HG02642 (cell line): Measurements from ENCODE around the gene POTEJ.
"Not testable (repeated sequence)": the region's sequence is repeated elsewhere in the genome, so short reads cannot be mapped to it uniquely, and the experiment has no call there.

Experiments used
- ATAC-seq: cut with Tn5 transposase; IDR thresholded peaks from one replicate; pipeline ENCODE4 v1.9.1; 2021; ENCODE audit warnings: mild to moderate bottlenecking; ENCODE audit not compliant: unreplicated experiment, poor library complexity

Gene POTEJ

DNA sequence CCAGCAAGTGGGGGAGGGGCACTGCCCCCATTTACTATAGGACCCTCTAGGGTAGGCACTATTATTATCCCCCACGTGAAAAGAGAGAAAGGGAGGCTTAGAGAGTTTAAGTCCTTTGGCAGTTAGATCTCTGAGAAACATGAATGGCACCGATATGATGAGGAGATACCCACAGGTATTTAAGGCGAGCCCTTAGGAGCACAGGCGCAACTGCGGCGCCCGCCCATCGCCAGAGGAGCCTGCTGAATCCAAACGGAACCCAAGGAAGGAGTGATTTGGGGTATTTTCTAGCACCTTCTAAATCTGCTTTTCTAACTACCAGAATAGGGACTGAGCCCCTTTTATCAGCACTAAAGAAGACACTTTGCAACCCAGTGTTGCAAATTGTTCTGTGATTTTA lies 11.3 kb upstream of the POTEJ start:
- not testable (repeated sequence) for ATAC-seq

DNA sequence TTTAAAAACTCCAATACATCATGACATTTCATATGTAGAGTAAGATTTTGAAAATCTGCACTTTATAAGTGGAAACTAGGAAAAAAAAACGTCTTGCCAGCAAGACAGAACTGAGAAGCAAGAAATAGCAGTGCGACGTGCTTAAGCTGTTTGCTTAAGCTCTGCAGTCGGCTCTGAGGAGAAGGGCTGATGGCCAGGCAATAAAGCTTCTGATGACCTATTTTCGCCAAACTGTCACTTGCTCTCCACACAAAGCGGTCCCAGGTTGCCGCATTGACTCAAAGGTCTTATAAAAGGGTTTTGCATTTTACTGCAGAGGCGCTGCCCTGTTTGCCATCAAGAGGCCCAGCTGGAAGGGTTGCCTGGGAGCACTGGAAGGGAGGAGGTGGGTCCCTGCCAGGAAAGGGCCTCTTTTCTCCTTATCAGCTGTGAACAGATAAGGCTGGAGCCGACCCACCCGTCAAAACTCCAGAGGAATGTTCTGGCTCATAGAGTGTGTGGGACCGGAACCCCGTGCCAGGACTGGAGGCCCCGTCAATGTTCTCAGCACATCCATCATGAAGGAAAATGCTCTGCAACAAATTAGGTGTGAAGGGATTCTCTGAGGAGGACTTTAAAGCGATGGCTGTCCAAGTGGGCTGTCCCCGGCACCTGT lies 9.5 kb upstream of the POTEJ start:
- ATAC-seq, result not testable (repeated sequence)

DNA sequence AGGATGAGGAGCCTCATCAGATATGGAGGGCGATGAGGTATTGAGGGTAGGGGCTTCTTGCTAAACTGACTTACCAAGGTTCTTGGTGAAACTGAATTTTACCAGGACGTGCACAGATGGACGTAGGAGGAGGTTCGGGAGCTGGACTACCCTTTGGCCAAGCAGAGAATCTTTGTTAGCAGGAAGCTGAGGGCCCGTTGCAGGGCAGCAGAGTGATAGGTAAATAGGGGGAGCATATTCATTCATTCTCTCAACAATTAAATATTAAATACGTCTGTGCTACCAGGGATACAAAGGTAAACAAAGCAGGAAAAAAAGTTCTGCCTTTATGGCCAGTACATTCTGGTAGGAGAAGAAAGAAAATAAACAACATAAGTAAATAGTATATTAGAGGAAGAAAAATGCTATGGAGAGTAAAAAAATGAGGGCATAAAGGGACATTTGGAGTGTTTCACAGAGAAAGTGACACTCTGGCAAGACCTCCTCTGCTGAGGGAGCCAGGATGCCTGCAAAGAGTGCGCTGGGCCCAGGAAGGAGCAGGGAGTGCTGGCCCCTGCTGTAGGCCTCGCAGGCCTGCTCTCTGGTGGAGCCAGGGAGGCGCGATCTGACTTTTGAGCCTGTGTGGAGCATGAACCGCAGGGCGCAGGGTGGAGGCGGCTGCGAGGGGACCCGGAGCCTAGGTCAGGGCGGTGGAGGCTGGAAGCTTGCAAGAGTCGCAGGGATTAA lies 2.8 kb upstream of the POTEJ start:
- not testable (repeated sequence) for ATAC-seq

DNA sequence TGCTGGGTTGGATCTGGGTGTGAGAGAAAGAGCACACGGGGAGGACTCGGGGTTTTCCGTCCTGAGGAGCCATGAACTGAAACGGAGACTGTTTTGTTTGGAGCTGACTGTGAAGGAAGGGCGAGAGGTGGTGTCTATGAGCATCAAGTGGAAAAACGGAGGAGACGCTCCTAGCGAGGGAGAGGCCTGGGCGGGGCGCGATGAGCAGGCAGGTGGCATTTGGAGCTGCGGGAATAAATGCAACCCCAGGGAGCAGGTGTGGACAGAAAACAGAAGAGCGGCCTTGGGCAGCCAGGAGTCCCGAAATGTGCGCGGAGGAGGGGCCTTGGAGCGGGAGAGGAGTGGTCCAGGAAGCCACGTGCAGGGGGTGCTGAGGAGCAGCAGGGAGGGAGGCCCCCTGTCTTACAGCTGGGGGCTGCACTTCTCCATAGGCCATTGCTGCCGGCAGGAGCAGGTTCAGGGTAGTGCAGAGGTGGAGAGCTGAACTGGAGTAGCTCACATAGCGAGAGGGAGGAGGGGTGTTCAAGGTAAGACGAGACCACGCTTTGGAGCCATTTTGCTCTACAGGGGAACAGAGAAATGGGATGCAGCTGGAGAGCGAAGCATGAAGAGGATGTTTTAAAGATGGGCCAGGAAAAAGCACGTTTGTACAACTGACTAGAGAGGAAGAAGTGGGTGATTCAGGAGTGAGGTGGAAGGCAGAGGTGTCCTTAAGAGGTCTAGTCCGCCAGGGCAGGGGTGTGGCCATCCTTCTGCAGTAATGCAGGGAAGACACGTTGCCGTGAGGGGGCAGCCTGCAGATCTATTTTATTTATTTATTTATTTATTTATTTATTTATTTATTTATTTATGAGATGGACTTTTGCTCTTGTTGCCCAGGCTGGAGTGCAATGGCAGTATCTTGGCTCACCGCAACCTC lies 2.0 kb upstream of the POTEJ start:
- ATAC-seq, result not testable (repeated sequence)

DNA sequence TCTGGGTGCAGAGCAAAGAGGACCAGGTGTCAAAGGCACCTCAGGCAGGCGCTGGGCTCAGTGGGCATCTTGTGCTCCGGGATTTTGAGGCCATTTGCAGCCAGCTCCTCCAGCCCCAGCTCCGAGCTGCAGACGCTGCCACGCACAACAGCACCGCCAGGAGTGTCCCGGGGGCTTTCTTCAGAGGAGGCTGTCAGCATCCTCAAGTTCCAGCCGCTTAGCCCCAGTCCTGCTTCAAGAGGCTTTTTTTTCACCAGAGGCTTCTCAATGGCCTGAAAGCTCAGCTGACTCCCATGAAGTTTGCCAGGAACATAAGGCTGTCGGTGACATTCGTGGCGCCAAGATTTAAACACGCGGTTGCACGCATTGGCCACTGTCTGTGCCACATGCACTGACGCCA lies 754 bp upstream of the POTEJ start:
- ATAC-seq, result not testable (repeated sequence)

DNA sequence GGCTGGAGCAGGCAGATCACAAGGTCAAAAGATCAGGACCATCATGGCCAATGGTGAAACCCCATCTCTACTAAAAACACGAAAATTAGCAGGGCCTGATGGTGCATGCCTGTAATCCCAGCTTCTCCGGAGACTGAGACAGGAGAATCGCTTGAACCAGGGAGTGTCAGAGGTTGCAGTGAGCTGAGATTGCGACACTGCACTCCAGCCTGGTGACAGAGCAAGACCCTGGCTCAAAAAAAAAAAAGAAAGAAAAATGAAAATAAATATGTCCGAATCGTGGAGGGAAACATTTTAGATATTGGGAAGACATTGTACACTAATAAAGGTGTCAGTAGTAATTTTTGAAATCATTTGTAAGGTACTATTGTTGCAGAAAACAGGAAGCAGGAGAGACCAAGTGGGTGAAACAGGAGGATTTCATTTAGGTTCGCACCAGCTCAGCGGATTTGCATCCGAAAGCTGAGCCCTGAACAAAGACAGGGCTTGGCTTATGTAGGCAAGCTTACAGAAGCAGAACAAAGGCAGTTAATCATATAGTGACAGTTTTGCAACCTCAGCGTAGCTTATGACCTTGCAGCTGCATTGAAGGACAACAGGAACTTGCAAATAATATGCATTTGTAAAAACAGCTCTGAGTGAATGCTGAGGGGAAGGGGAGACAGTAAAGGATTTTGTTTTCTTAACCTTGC lies 17.7 kb downstream of the POTEJ start:
- ATAC-seq, result not testable (repeated sequence)

DNA sequence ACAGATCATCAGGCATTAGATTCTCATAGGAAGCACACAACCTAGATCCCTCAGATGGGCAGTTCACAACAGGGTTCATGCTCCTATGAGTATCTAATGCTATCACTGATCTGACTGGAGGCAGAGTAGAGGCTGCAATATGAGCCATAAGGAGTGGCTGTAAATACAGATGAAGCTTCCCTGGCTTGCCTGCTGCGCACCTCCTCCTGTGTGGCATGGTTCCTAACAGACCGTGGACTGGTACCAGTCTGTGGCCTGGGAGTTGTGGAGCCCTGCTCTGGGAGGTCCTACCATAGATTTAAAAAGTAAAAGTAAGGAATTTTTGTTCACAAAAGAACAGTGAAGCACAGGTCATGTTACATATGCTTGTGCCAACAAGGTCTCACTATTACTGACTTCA lies 27.7 kb downstream of the POTEJ start:
- ATAC-seq, result not testable (repeated sequence)

DNA sequence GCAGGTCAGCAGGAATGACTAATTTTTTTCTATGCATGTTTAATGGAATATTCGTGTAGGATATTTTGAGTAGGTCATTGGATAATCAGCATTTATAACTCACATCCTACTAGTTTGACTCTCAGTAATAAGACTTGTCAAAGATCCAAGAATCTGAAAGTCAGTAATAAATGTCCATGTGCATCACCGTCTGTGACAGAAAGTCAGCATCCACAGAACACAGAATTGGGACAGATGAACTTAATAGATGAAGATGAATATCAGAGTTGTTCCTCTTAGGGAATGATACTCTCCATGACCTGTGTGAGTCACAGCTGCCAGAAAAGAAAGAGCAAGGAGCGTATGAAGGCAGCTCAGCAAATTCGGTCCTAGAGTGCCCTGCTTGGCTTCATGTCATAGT lies 30.4 kb downstream of the POTEJ start:
- not testable (repeated sequence) for ATAC-seq

DNA sequence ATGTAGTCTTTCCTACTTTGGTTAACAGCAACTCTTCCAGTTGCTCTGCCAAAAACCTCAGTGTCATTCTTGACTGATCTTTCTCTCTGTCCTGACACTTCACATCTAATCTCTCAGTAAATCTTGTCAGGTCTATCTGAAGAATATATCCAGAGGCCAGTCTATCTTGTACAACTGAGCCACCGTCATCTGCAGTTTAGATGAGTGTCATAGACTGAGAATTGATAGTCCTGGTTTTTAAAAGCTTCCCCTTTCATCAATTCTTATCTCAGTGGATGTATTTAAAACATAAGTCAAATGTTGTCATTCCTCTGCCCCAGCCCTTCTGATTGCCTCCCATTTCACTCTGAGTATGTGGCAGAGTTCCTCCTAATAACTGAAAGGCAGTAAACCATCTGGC lies 38.0 kb downstream of the POTEJ start:
- not testable (repeated sequence) for ATAC-seq

DNA sequence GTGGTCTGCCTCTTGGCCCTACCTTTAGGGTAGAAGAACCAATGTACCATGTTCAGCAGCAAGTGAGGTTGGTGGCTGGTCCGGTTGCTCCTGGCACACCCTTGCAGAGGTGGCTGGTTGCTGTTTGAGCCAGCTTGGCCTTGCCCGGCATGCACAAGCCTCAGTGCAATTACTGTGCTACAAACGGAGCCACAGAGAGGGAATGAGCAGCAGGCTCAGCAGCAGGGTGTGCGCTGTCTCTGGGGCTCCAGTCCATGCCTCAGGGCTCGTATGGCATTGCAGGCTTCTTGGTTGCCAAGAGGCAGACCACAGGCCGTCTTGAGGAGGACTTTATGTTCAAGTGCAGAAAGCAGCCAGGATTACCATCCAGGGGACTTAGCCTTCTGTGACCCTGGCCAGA lies 53.3 kb downstream of the POTEJ start:
- ATAC-seq, result not testable (repeated sequence)

DNA sequence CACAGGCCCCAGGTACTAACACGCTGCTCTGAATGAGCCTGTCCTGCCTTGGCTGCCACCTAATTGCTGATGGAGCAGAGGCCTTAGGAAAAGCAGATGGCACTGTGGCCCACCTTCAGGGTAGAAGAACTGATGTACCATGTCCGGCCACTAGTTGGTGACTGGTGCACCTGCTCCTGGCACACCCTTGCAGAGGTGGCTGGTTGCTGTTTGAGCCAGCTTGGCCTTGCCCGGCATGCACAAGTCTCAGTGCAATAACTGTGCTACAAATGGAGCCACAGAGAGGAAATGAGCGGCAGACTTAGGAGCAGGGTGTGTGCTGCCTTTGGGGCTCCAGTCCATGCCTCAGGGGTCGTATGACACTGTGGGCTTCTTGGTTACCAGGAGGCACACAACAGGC lies 54.4 kb downstream of the POTEJ start:
- ATAC-seq, result not testable (repeated sequence)

DNA sequence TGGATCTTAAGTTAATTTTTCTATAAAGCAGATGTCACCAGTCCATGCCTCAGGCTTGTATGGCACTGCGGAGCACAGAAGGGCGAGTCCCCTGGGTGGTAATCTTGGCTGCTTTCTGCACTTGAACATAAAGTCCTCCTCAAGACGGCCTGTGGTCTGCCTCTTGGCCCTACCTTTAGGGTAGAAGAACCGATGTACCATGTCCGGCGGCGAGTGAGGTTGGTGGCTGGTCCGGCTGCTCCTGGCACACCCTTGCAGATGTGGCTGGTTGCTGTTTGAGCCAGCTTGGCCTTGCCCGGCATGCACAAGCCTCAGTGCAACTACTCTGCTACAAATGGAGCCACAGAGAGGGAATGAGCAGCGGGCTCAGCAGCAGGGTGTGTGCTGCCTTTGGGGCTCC lies 56.3 kb downstream of the POTEJ start:
- ATAC-seq, result not testable (repeated sequence)

DNA sequence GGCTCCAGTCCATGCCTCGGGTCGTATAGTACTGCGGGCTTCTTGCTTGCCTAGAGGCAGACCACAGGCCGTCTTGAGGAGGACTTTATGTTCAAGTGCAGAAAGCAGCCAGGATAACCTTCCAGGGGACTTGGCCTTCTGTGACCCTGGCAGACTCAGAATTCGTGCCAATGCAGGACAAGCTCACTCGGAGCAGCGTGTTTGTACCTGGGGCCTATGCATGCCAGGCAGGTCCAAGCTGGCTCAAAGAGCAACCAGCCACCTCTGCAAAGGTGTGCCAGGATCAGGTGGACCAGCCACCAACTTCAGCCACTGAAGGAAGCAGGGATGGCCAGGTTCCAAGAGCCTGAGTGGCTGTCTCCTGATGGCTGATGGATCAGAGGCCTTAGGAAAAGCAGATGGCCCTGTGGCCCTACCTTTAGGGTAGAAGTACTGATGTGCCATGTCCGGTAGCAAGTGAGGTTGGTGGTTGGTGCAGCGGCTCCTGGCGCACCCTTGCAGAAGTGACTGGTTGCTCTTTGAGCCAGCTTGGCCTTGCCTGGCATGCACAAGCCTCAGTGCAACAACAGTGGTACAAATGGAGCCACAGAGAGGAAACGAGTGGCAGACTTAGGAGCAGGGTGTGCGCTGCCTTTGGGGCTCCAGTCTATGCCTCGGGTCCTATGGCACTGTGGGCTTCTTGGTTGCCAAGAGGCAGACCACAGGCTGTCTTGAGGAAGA lies 58.9 kb downstream of the POTEJ start:
- ATAC-seq, result not testable (repeated sequence)

DNA sequence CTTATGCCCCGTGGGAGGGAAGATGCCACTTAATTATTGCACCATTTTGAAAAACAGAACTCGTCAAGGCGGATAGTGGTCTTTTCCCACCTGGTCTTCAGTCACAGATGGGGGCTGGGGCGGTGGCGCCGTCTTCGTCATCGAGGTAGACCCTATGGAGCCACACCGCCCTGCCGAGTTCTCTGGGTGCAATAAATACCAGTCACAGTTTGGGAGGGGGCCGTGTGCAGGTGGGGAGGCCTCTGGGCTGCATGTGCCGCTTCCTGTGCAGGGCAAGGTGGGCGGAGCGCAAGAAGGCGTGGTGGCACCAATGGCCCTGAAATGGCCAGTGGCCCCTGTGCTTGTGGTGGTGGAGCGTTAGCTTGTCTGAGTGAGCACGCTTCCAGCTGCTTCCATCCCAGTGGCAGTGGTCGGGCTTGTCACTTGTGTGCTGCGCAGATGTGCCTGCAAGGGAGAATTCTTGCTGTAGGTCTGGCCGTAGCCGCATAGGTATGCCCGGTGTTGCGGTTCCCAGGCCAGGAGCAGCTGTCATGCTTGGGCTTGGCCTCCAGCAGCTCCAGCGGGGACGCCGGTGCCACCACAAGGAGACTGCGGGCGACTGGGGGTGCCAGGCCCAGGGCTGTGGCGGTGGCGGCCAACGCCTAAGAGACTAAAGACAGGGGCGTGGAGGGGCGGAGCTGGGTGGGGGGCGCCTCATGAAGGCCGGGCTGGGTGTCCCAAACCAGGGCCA lies 81.0 kb downstream of the POTEJ start:
- not testable (repeated sequence) for ATAC-seq

DNA sequence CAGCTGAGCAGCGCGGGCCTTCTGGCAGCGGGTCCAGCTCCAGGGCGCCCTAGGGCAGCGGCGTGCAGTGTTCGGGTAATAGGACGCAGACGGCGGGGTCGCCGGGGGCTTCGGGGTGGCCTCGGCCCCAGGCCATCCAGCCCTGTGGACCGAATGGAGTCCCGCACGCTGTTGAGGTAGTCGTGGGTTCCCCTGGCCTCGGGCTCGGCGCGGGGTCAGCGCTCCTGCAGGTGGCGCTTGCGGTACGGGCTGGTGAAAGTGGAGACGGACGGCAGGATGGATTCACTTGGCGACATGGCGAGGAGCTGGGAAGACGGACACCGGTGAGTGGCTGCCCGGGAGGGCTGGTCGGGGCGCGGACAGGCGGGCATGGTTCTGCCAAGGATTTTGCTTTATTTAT lies 82.2 kb downstream of the POTEJ start:
- not testable (repeated sequence) for ATAC-seq

DNA sequence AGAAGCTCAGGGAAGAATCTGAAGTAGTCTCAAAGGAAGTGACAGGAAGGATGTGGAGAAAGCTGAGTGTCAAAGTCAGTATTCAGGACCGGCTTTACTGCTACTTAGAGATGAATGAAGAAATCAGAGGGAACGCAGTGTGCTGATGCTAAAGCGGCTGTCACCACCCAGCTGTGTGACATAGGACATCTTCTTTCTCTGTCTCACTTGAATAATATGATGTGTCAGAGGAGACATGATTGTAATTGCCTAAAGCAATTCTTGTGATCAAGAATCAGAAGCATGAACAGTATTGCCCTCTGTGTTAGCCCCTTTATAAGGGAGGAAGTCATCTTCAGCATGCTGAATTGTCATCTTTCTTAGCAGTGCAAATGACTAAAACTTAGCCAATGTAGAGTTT lies 92.0 kb downstream of the POTEJ start:
- ATAC-seq, result not testable (repeated sequence)
